Retina (tissue), 1 donor: ENCODE results near the gene NCKAP5.
A peak's percentile ranks its signal among the peaks of the same experiment; 100 is the strongest.

Source experiments
- DNase-seq: peaks from one replicate; pipeline ENCODE4 v3.0.0-alpha.2; 2016

Gene NCKAP5

DNA sequence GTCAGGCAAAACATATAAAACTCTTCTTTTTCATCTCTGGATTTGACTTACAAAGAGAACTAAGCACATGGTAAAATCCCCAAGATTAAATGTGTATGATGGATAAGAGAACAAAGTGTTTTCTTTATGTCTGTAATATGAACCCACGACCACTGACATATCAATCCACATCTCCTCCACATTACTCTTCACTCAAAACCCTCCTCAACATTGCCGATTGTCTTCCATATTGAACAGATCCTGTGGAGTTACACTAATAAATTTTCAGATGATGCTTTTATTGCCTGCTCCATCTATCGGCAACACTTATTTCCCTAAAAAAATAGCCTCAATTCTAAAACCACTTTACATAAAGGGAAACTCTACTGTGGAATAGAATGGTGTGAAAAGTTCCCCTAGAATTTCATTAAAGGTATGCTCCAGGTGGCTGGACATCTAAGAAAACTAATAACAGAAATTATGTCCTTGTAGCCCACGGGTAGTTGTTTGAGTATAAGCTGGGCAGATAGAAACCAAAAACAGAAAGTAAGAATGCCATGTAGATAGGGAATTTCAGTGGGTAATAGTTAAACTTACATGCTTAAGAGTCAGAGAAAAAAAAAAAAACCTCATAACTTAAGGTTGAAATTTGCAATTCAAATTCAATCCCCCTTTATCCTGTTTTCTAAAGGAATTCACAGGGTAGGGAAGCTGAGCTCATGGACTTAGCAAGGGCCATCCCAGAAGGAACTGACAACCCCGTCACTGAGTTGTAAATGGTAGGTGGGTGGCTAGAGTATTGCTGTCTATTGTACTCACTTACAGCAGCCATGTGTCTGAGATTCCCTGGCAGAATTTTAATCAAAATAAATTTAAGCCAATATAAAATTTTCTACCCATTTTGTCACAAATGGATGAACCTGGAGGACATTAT, 592.8 kb downstream of the NCKAP5 start:
- no peak for DNase-seq

DNA sequence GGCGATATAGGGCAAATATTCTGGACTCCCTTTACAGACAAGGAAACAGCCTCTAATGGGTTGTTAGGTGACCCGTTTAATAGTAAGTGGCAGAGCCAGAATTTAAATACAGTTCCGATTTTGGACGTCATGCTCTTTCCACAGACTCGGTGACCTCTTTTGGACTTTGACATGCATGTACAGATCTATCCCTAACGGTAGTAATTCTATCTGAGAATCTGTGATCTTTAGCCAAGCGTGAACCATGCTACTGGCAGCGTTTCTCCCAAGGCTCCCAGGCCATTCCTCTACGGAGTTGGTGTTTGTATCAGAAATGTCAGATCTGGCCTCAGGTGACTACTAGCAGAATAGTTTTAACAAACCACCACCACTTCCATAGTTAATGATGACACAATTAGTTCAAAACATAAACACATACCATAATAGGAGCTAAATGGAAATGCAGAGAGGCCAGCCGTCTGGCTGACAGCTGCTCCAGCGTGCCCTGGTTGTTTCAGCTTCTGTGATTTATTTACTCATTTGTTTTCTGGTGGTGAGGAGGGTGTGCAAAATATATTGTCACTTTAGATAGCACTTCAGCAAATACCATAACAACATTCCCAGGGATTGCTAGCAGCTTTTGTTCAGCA, 593.7 kb downstream of the NCKAP5 start:
- peak; percentile 60 for DNase-seq

DNA sequence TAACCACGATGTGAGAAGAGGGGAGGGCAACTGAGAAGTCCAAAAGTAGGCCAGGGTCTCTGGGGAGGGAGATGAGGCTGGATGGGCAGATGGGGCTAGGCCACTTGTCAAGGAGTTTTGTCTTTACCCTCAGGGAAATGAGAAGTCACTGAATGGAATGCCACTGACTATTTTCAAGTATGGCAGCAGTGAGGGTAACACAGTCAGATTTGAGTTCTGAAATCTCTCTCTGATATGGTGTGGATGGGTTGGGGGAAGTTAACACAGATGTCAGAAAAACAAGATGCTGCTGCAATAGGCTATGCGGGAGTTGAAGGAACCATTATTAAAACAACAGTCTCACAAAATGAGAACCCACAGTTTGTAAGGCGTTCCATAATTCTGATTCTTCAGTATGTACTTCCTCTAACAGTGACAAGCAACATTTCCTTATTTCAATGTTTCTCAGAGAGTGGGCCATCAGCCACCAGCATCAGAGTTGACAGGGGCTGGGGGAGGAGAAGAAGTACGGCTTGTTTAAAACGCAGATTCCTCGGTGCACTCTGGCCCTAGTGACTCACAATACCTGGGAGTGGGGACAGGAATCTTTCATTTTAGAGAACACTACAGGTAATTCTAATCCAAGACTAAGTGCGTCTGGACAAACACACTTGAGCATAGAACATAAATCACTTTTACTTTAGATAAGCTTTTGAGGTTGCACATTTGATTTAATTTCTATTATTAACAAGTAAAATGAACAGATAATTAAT, 596.8 kb downstream of the NCKAP5 start:
- no peak for DNase-seq

DNA sequence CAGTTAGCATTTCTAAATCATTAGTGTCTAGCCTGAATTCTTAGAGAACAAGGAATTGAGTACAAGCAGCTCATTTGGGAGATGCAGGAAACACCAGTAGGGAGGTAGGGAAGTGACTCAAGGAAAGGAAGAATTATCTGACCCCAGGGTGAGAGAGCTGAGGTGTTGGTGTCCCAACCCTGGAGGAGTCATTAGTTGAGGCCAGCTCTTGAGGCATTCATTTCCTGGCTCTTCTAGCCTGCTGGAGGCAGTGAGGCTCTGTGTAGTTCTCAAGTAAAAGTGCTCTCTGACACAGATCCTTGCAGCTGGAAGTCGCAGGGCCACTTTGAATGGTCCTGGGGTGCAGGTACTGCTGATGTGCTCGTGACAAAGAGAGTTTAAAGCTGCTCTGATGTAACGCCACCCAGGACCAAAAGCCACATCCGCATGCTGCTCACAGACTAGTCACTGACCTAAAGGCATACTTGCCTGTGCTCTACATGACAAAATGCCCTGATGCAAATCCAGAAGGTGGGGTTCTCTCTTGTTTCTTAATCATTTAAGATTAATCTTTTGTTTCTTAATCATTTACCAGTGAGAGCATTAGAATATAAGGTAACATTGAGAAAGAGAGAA, 598.8 kb downstream of the NCKAP5 start:
- no peak for DNase-seq

DNA sequence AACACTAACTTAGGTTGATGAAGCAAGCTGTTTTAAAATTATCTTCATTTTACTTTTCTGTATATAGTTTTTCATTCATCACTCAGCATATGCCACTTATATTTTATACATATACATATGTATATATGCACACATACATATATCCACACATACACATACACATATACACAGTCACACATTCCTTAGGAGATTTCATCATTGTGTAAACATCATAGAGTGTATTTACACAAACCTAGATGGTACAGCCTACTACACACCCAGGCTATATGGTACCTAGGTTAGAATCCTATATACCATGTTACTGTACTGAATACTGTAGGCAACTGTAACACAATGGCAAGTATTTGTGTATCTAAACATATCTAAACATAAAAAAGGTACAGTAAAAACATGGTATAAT, 602.8 kb downstream of the NCKAP5 start:
- DNase-seq: no peak

DNA sequence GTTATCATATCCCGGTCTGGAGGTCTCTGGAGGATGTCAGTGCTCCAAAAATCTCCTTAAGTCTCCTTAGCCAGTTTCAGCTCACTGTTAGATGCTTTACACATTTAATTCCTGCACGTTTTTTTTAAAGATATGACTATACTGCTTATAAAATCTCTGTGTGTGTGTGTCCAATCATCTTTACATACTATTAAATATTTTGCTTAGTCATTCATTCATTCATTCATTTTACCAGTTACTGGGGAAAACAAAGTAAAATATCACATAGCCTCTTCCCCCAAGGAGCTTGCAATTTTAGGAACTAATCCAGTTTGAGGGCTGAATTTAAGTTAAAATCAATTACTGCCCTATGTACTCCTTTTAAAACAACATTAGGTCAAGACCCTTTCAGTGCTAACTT, 605.1 kb downstream of the NCKAP5 start:
- DNase-seq: no peak

DNA sequence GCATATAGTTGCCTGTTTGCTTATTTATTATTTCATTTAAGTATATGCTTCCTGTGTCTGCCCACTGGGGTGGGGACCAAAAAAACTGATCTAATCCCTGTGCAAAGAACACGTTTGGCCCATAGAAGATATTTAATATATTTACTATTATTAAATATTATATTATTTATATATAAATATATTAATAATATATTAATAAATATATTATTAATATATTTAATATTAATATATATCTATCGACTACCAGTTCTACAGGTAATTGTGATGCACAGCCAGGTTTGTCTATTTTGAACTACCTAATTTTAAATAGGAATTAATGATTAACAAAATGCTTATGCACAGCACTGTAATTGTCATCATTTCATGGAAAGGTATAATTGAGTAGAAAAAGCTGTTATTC, 609.4 kb downstream of the NCKAP5 start:
- no peak for DNase-seq

DNA sequence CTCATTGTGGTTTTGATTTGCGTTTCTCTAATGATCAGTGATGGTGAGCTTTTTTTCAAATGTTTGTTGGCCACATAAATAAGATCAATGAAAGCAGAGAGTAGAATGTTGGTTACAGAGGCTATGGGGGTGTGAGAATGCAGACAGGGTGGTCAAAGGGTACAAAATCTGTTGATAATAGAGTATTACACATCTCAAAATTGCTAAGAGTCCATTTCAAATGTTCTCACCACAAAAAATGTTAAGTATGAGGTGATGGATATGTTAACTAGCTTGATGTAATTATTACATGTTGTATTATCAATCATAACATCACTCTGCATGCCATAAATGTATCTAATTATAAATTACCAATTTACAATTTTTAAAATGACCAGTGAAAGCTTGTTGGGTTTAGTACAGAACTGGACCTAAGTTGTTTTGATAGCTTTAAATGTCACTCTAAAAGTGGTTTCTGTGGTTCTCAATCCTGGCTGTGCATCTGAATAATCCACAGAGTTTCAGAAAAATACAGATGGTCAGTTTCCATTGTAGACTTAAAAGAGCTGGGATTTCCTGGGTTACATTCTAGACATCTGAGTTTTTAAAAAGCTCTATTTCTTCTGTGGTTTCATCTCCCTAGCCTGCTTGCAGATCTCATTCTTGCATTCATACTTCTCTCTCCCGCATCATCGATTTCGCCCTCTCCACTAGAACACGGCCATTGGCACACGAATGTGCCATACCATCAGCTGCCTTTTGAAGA, 612.2 kb downstream of the NCKAP5 start:
- DNase-seq: no peak

DNA sequence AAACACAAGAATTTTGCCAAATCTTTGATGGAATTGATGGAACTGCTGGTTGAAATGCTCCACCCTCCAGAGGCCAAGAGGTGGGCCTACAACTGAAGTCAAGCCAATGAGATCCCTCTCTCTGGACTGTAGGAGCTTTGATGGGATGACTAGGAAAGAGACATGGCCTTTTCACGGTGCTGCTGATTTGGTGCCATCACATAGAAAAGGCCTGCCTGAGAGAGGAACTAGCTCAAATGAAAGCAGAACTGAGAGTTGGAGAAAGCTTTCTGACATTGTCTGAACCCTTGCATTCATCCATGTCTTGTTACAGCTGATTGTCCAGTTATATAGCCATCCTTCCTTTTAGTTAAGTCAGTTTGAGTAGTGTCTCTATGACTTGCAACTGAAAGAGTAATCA, 614.5 kb downstream of the NCKAP5 start:
- DNase-seq: no peak

DNA sequence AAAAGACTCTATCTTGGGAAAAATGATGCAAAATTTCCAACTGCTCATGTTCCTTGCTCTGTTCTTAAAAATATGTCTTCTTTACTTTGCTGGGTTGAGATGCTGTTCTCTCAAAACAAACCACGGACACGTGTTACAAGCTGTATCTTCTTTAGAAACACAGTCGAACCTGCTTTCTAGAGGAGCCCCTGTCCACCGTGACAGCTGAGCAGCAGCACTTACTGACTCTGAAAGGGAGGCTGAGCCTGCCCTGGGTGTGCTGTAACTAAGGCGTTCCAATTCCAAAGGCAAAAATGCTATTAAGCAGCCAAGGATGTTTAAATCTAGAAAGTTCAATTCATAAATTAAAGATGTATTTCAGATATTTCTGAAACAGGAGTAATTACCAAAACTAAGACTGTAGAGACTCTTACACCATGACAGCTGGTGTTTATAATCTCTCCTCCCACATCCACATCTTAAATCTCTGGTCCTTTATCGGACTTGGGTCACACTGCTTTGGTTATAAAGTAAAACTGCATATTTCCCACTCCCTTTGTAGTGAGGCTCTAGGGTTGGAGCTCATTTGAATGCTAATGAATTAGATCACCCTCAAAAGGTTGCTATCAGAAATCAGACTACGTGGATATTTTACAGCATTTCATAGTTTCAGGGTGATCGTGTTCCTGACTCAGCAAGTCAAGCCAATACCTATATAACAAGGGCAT, 617.1 kb downstream of the NCKAP5 start:
- no peak for DNase-seq

DNA sequence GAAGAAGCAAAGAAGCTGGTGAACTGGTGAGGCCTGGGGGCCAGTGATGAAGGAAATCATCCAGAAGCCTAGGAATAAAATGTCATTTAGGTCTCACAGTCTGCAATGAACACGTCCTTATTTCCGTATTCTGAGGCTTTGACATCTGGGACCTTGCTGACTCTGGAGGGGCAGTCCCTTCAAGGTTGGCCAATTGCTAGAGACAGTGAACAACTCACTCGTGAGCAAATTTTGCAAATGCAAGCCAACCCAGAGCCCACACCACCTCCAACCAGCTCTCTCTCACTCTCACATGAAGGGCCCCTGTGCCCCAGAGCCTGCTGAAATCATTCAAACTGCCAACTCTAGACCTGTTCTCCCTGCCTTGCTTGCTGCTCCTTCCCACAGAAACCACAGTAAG, 619.2 kb downstream of the NCKAP5 start:
- DNase-seq: no peak

DNA sequence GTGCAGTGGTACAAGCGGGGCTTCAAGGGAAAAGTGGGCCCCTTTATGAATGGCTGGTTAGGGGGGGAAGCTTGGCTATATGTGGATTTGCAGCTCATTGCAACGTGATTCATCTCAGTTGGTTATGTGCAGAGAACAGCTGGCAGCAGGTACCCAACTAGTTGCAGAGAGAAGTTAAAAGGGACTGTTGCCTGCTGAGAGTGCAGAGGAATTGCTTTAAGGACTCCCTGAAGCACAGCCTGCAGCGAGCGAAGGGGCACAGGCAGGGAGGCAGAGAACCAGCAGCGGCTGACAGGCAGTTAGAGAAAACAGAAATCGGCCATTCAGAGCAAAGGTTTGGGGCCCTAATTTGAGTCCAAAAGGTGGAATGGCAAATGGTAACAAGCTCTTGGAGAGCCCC, 620.1 kb downstream of the NCKAP5 start:
- DNase-seq: no peak

DNA sequence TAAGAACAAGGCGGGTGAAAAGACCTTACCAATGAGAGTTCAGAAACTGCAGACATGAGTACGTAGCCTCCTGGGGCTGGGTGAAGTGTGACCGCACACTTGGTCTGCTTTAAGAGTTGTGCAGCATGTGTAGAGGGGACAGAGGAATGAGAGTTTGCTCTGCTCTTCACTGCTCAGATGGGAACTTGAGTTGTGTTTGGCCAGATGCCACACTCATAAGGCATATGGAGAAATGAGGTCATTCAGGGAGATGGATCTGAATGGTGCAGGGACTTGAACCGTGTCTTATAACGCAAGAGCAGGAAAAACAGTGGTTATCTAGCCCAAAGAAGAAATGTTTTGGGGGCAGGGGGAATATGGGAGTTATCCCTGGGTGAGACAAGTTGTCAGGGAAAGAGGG, 624.4 kb downstream of the NCKAP5 start:
- DNase-seq: no peak

DNA sequence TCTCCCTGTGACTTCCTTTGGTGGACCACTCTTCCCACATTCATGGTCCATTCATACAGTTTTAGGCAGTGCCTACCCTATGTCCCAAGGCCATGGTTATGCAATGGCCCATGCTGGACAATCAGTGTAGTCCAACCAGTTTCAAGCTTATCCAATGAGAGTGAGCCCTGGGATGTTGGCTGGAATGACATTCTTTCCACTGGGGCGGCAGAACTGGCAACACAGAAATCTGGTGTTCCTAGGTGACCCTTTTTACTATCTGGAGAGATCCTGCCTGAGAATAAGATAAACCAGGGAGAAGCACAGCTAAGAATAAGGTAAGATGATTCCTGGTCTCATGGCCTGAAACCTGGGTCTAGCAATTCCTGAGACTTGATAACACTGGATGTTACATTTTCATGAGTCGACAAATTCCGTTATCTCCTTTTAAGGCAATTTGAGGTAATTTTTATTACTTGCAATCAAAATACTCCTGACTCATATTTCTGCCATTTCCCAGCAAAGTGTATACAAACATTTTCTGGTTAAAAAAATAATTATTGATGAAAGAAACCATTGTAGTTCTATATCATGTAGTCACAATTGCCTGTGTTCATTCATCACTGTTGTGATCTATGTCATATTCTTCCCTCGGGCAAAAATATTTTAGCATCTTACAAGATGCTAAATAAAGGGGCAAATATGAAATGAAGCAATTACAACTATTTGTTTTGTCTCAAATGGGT, 626.8 kb downstream of the NCKAP5 start:
- no peak for DNase-seq

DNA sequence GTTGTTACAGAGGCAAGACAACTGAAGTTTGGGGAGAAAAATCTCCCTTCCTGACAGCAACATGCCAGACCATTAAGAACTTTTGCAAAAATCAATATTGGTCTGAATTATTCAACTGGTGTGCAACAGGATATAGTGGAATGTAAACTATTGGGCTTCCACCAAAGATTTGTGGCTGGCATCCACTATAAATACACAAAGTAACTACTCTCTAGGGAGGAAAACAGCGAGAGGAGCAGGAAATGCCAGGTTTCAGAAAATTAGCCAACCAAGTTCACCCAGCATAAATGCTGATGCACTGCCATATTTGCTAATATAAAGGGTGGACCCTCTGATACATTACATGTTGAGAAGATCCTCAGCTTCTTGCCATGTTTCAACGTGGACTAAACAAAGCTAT, 630.6 kb downstream of the NCKAP5 start:
- DNase-seq: no peak

DNA sequence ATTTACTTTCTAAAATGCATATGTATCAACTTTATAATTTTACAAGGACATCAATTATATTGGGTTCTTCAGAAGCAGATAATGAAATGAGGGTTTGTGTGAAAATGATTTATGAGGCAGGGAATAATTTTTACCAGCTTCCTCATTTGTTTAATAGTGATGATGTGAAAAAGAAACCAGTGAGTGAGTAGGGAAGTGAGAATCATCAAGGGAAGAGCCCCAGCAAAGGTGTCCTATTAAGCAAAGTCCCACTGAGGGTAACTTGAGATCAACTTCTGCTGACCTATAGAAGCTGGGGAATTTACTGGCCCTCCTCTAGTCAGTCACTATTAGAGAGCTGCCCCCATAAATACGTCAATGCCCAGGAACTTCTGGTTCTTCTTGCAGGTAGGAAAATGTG, 631.5 kb downstream of the NCKAP5 start:
- DNase-seq: no peak

DNA sequence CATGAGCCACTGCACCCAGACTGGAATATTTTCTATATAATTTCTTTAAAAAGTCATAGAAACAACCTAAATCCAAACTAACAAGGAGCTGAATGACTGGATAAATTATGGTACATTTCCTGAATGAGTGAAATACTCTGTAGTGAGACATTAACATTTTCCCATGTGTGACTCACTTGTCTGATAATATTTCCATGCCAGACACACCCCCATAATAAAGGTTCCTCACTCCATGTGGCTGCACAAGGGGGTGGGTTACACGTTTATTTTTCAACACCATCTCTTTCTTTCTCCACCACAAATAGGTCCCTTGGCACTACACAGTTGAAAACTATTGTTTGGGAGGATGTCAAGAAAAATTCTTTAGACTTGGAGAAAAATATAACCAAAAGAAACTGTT, 632.0 kb downstream of the NCKAP5 start:
- DNase-seq: no peak

DNA sequence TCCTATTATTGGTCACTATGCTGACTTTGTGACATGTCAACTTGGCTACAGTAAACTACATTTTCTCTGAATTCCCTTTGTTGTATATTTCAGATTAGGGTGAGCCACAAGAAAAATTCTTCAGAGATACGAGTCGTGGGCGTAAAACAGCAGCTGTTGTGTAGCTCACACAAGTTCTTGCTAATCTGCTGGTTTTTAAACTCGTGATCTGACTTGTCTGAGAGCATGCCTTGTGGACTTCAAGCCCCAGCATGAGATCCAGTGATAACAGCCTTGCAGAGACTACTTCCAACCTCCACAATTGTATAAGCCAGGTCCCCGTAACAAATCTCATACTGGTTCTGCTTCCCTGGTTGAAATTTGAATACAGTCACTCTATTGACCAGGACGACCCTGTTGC, 638.5 kb downstream of the NCKAP5 start:
- no peak for DNase-seq

DNA sequence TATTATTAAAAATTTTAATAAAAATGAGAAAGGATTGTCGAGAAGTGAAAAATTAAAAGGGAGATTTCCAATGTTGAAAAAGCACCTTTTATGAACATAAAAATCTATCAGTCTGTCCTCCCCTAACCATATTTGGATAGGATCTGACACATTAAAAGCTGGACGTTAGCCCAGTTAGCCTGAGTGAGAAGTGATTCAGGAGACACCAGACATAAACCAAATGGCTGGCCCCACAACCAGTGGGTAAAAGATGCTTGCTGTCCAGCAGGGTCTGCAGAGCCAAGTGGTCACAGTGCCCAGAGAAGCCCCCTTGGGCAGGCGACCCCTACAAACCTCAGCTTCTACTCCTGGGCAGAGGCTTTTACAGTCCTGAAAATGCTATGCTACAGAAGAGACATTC, 644.5 kb downstream of the NCKAP5 start:
- DNase-seq: no peak

DNA sequence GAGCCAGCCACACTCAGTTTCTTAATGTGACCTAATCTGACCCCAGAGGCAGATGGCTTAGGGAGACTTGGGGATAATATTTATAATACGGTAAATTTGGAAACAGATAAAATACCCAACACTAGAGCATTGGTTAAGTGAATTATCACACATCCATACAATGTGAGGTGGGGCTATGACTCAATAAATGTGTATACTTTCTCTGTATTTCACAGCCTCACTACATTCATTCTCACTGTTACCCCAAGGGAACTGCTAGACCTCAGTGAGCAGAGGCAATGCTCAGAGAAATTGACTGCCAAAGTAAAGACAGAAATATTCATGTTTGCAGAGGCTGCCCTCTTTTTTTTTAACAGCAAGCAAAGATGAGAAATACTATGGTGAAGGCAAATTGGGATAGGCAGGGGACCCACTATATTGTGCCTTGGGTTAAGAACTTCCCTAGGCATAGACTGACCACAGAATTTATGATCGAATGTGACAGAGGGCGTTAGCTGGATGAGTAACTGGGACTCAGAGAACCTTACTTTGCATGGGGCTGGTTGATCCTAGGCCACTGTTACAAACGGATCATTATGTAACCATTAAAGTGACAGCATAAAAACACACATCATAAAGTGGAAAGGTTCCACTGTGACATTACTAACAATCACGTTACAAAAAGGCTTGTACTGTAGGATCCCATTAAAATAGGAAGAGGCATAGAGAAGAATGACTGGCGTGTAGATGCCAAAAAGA, 652.3 kb downstream of the NCKAP5 start:
- peak; percentile 31 for DNase-seq
